ENCODE results near the gene GPR137.

GPR137 gene

DNA sequence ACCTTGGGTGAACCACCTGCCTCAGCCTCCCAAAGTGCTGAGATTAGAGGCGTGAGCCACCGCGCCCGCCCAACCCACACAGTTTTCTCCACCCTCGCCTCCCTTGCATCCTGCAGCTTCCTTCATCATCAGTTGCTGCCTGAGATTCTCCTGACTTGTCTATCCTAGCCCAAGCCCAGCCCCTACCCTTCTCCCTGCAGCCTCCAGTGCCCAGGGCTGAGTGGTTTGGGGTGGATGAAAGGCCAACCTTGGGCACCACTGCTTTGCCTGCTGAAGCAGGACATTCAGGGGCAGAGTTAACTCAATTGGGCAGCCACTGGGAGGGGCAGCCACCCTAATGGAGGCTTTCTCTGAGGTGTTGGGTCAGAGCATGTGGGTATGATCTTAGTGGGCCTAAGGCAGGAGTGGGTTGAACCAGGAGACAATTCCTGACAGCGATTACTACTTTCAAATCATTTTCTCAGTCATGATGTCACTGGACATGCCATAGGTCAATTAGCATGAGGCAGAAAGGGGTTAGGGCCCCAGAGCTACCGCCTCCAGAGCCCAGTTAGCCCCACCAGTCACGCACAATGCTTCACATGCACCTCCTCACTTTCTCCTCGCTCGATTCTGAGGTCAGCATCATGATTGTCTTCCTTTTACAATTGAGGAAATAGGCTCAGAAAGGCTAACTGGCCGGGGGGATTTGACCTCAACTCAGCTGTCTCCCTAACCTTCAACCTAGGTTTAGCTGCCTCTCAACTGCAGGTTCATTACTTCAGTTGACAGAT lies 45.8 kb upstream of the GPR137 start:
- TF ChIP-seq EGR1 (IDR thresholded peaks at IDR 0.05) (no peak), ZBTB7A (IDR thresholded peaks at IDR 0.05; ENCODE audit: low read depth) (no peak)
- TF ChIP-seq, protein P1, sequence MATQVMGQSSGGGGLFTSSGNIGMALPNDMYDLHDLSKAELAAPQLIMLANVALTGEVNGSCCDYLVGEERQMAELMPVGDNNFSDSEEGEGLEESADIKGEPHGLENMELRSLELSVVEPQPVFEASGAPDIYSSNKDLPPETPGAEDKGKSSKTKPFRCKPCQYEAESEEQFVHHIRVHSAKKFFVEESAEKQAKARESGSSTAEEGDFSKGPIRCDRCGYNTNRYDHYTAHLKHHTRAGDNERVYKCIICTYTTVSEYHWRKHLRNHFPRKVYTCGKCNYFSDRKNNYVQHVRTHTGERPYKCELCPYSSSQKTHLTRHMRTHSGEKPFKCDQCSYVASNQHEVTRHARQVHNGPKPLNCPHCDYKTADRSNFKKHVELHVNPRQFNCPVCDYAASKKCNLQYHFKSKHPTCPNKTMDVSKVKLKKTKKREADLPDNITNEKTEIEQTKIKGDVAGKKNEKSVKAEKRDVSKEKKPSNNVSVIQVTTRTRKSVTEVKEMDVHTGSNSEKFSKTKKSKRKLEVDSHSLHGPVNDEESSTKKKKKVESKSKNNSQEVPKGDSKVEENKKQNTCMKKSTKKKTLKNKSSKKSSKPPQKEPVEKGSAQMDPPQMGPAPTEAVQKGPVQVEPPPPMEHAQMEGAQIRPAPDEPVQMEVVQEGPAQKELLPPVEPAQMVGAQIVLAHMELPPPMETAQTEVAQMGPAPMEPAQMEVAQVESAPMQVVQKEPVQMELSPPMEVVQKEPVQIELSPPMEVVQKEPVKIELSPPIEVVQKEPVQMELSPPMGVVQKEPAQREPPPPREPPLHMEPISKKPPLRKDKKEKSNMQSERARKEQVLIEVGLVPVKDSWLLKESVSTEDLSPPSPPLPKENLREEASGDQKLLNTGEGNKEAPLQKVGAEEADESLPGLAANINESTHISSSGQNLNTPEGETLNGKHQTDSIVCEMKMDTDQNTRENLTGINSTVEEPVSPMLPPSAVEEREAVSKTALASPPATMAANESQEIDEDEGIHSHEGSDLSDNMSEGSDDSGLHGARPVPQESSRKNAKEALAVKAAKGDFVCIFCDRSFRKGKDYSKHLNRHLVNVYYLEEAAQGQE (IDR thresholded peaks at IDR 0.05; ENCODE audit: low read depth): no peak
- TF ChIP-seq, protein P2, sequence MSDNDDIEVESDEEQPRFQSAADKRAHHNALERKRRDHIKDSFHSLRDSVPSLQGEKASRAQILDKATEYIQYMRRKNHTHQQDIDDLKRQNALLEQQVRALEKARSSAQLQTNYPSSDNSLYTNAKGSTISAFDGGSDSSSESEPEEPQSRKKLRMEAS (IDR thresholded peaks at IDR 0.05): no peak

DNA sequence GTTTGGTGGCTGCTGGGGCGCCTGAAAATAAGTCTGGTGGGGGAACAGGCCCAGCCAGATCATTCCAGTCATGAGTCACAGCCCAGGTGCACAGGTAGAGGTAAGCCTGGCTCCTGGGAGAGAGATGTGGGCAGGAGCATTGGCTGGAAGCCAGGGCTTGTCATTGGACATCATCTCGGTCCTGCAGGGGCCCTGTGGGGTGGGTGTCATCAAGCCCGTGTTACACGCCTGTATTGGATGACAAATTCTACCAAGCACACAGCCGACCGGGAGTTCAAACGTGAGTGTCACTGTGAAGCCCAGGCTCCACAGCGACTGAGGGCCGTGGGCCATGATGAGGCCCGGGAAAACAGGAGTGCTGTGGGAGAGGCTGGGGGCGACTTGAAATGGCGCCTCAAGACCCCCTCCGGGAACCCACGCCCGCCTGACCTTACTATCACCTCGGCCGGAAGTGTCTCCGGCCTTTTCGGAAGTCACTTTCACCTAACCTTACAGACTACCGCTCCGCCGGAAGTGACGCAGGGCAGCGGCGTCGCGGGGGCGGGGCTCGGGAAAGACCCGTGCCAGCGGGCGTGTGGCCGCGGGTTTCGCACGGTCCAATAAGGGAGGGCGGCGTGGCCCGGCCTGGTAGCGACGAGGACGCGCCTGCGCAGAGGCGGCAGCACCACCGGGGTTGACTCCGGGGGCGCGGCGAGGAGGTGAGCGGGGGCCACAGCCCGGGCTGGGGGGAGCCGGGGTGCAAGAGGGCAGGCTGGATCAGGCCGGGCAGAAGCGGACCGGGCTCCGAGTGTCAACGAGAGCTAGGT lies 45.0 kb upstream of the GPR137 start, which contains the start of gene FKBP2:
TSS of gene FKBP2 (plus strand) at position 661 of the 806 bp plus-strand sequence. CDS start 1,293 bp downstream, outside the sequence.
- TF ChIP-seq, protein P3, sequence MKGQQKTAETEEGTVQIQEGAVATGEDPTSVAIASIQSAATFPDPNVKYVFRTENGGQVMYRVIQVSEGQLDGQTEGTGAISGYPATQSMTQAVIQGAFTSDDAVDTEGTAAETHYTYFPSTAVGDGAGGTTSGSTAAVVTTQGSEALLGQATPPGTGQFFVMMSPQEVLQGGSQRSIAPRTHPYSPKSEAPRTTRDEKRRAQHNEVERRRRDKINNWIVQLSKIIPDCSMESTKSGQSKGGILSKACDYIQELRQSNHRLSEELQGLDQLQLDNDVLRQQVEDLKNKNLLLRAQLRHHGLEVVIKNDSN (IDR thresholded peaks at IDR 0.05): peak; percentile 41; the same call in 1 of the 2 replicates
- TF ChIP-seq FOXM1 (IDR thresholded peaks at IDR 0.05; ENCODE audit: borderline replicate concordance, low read depth) (peak; percentile 91), NFIC (IDR thresholded peaks at IDR 0.05) (peak; percentile 83), TAF1 (IDR thresholded peaks at IDR 0.05; ENCODE audit: low read depth) (peak; percentile 88), EP300 (IDR thresholded peaks at IDR 0.05; ENCODE audit: borderline replicate concordance) (peak; percentile 50; the same call in 1 of the 2 replicates), CREB1 (IDR thresholded peaks at IDR 0.05; ENCODE audit: low read depth) (peak; percentile 87), ZBTB7A (IDR thresholded peaks at IDR 0.05; ENCODE audit: low read depth) (peak; percentile 76; the same call in 1 of the 2 replicates), RAD21 (IDR thresholded peaks at IDR 0.05; ENCODE audit: low read depth) (no peak), TCF12 (IDR thresholded peaks at IDR 0.05; ENCODE audit: low read depth) (peak; percentile 88), TEAD4 (IDR thresholded peaks at IDR 0.05) (peak; percentile 17), EGR1 (IDR thresholded peaks at IDR 0.05) (peak; percentile 31; the same call in 1 of the 2 replicates), YY1 (IDR thresholded peaks at IDR 0.05; ENCODE audit: low read depth) (no peak), CEBPB (IDR thresholded peaks at IDR 0.05) (0 out of 2 replicates have a peak, but pooled peaks have one; percentile 22)
- TF ChIP-seq, protein P1 (IDR thresholded peaks at IDR 0.05; ENCODE audit: low read depth): no peak
- TF ChIP-seq, protein P2 (IDR thresholded peaks at IDR 0.05): peak; percentile 56

DNA sequence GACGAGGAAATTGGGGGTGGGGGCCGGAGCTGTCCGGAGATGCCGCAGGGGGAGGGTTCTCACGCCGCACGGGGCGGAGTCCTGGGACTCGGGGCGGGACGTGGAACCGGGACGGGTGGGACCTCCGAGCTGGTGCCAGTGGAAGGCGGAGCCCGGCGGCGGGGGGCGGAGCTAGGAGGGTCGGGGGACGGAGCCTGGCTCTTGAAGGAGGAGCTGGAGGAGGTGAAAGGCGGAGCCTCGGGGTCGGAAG lies 44.5 kb upstream of the GPR137 start:
- TF ChIP-seq FOXM1 (IDR thresholded peaks at IDR 0.05; ENCODE audit: borderline replicate concordance, low read depth) (no peak), CREB1 (IDR thresholded peaks at IDR 0.05; ENCODE audit: low read depth) (no peak)

DNA sequence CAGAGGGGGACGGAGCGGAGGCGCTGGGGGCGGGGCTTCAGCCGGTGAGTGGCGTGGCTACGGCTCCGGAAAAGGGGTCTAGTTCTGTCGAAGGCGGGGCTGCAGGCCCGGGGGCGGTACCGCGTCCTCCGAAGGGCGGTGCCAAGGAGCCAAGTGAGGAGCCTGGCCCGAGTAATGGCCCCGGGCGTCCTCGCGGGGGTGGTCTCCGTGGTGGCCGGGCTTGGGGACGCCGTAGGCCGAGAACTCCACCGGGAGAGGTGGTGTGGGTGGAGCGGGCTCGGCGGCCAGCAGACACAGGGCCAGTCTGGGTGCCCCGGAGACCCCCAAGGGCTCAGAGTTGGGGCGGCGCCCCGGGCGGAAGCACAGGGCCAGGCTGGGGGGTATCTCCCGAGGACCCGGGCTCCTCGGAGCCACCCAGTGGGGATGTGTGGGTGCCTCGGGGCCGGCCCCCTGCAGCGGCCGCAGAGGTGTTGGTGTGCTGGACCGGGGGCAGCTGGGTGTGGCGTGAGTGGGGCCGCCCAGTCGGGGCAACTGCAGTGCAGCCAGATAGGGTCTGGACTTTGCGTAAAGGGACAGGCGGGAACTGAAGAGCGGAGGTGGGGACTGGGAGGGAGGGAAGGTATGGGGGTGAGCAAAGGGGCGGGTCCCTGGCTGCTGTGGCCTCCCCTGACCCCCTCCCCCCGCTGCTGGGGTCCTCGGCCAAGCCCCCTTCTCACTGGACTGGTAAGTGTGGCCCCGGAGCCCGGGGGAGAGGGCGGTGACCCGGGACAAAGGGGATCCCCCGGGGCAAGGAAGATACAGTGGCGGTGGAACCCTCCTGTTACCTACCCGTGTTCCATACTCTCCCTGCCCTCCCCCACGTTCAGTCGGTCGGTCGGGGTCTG lies 43.9 kb upstream of the GPR137 start:
- TF ChIP-seq ZBTB7A (IDR thresholded peaks at IDR 0.05; ENCODE audit: low read depth): peak; percentile 29; the same call in 1 of the 2 replicates
- peak; percentile 65 for TF ChIP-seq TAF1 (IDR thresholded peaks at IDR 0.05; ENCODE audit: low read depth)
- peak; percentile 53 for TF ChIP-seq EGR1 (IDR thresholded peaks at IDR 0.05)
- no peak for TF ChIP-seq TEAD4 (IDR thresholded peaks at IDR 0.05)
- no peak for TF ChIP-seq CREB1 (IDR thresholded peaks at IDR 0.05; ENCODE audit: low read depth)
- no peak for TF ChIP-seq NFIC (IDR thresholded peaks at IDR 0.05)
- TF ChIP-seq RAD21 (IDR thresholded peaks at IDR 0.05; ENCODE audit: low read depth): no peak
- TF ChIP-seq, protein P2 (IDR thresholded peaks at IDR 0.05): no peak
- TF ChIP-seq, protein P1 (IDR thresholded peaks at IDR 0.05; ENCODE audit: low read depth): no peak
- peak; percentile 81 for TF ChIP-seq YY1 (IDR thresholded peaks at IDR 0.05; ENCODE audit: low read depth)
- no peak for TF ChIP-seq CEBPB (IDR thresholded peaks at IDR 0.05)
